Stimulated activated CD4-positive, alpha-beta T cell treated with anti-CD3 and anti-CD28 coated beads, Interleukin-2, amount 100 ng/mL, for 4 hours (primary cell): Measurements from ENCODE around the gene NPDC1.

Source experiments
- DNase-seq: peaks from one replicate; pipeline ENCODE4 v3.0.0-alpha.2; 2020; ENCODE audit warnings: low read depth

Gene NPDC1, protein sequence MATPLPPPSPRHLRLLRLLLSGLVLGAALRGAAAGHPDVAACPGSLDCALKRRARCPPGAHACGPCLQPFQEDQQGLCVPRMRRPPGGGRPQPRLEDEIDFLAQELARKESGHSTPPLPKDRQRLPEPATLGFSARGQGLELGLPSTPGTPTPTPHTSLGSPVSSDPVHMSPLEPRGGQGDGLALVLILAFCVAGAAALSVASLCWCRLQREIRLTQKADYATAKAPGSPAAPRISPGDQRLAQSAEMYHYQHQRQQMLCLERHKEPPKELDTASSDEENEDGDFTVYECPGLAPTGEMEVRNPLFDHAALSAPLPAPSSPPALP

DNA sequence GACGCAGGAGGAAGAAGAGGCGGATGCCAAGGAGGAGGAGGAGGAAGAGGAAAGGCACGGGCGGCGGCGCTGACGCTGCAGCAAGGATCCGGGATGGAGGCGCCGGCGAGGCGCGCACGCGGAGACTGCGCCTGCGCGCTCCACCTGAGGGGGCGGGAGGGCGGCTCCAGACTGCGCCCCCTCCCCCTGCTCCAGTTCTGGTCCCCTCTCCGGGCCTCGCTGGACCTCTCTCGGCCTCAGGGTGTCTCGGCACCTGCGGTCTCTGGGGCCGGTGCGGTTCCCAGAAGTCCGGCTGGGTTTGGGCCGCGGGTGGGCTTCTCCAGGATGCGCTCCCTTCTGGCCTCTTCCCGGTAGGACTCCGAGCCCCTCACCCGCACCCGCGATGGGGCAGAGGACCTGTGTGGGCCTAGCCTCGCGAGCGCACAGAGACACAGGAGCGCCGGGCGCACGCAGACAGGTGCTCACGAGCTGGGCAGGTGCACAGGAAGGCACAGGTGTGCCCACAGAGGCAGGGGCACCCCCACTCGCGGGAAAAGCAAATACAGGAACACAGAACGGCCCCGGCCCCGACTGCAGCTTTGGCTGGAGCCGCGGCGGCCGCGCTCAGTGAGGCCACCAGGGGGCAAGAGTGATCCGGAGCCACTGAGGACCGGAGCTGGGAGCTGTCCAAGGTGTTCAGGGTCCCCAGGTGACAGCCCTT is at the start of gene NPDC1:
TSS of gene NPDC1 (minus strand) at position 90 of the 700 bp plus-strand sequence. CDS start 188 bp downstream, outside the sequence.
- DNase-seq: peak; percentile 58

DNA sequence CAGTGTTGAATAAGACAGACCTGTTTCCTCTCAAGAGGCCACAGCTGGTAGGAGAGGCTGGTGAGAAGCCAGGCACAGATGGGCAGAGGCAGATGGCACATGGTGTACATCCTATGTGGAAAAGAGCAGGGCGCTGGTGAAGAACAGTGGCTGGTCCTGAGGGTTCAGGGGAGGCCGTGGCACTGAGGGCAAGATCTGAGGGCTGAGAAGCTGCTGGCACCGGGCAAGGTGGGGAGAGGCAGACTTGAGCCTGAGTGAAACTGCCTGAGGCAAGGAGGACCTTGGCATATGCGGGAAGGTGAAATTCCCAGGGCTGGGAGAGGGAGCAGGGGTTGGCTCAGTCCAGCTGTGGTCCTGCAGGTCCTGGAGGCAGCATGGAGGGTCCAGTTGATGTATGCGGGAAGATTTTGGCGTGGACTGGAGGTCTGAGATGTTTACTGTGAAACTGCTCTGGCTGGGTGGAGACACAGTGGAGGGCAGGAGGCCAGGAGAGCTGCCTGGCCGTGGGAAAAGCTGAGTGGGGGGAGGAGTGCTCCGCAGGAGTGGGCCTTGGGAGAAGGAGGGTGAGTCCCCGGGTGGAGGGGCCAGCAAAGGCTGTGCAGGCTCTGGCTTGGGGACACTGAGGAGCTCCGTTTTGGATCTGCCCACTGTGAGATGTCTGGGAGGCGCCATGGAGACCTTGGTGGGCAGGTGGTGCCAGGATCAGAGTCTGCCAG is 43.4 kb upstream of the NPDC1 start:
- no peak for DNase-seq

DNA sequence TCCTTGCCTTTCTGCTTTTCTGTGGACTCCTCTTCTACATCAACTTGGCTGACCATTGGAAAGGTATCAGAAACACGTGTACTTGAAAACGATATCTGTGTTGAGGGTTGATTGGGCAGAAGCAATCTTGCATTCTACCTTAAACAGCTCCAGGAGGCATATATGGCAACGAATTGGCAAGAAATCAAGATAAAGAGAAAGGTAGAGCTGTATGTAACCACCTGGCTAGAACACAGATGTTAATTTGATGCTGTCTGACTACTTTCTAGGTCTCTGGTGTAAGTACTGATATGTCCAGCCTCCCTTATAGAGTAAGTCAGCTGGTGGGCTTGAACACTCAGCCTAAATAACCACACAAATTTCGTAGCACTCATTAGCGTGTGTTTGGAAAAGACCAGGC is 42.1 kb upstream of the NPDC1 start:
- no peak for DNase-seq

DNA sequence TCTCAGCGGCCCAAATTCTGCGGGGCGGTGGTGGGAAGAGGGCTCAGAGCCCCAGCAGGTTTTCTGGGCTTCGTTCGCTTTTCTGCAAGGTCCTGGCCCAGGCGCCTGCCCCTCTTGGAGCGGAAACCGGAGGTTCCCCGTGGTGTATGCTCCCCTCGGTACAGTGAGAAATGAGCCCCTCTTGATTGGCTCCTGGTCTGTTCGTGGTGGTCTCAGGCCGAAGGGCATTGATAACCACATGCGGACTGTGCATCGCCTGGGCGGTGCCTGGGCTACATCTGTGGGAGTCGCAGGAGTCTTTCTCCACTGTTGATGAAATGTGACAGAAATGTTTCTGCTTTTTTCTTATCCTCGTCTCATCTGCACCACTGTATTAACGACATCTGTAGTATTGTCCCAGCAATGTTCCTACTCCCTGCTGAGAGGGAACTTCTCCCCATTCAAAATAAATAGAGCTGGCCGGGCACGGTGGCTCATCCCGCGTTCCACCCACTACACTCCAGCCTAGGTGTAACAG is 41.5 kb upstream of the NPDC1 start:
- no peak for DNase-seq

DNA sequence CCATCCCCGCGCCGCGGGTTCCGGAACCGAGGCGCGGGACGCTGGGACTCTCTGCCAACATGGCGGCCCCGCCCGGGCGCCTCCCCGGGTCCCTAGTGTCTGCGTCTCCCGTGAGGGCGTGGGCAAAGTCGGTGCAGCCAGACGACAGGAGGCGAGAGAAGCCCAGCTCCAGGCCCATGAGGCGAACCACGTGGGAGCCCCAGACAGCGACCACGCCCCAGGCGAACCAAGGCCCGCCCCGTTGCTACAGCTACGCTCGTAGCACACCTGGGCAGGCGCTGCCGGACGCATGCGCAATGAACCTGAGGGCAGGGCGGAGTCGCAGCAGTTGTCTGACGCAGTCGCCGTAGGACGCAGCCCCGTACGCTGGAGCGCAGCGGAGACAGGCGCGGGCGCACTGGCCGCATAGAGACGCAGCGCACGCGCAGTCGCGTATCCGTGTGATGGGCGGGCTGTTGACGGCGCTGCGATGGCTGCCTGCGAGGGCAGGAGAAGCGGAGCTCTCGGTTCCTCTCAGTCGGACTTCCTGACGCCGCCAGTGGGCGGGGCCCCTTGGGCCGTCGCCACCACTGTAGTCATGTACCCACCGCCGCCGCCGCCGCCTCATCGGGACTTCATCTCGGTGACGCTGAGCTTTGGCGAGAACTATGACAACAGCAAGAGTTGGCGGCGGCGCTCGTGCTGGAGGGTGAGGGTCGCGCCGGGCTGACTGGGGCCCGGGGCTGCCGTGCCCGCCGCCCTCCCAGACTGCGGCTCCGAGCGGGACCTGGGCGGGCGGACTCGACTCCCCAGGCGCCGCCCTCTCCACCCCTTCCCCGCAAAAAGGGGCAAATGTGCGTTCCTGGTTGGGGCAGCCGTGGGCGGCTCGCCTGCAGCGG is 40.8 kb upstream of the NPDC1 start, which contains the start of gene MAN1B1:
TSS of gene MAN1B1 (plus strand) at position 455 of the 878 bp plus-strand sequence. CDS start at position 470, 15 bp downstream.
- DNase-seq: peak; percentile 100

DNA sequence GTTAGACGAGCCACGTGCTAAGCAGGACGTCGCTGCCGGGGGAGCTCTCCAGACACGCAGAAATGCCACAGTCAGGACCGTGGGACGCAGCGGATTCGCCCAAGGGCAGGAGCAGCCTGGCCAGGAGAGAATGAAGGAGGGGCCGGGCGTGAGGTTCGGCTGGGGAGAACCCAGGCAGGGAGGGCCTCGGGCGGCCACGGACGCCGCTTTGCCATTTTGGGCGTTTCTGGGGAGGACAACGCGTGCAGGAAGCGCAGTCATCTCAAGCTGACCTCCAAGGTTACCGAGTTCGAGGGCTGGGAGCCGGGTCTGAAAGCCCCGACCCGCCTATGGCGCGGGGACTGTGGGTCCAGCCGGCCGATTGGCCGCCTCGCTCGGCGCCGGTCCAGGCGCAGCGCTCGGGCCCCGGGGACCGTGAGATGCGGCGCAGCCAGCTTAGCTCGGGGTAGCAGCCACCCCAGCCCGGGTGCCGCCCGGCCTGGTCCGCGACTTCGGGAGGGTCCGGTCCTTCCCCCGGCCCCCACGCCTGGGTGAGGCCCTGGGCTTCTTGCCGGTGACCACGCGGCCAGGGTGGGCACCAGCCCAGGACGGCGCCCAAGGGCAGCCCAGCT is 40.0 kb upstream of the NPDC1 start:
- DNase-seq: no peak

DNA sequence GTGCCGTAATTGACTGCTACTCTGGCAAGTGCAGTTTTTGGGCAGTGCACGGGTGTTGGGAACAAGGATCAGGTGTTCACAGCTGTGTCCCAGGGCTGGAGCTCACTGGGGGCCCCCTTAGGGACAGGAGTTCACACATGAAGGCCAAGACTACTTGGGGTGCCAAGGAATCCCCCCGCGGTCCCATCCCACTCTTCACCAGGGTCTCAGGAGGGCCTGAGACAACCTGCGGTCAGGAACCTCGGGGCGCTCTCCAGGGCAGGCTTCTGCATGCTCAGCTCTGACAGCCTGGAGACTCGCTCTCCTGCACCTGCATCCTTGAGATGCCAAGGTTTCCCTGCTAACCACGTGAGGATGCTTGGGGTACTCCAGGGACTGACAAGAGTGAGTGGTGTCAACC is 38.5 kb upstream of the NPDC1 start:
- DNase-seq: no peak

DNA sequence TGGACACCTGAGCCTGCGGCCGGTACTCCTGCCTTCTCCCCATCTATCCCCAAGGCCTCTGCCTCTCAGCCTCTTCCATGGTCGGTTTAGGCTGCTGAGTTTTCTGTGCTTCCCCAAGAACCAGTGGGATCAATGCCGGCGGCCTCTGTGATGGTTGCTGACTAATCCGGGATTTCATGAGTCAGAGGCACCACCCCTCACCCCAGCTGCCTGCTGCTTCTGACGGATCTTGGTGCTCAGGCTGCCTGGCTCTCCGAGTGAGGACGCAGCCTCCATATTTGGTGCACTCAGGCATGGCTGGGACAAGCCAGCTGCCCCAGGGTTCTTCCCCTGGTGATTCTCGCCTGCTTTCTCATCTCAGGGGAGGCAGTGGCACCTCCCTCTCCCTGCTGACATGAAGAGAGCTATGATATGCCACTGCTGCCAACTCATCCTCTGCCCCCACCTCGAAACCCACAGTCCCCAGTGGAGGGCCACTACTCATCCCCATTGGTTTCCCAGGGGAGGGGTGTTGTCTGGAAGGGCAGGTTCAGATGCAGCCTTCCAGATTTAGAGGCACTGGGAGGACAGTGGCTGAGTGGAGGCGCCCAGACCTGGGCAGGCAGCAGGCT is 37.5 kb upstream of the NPDC1 start:
- DNase-seq: no peak

DNA sequence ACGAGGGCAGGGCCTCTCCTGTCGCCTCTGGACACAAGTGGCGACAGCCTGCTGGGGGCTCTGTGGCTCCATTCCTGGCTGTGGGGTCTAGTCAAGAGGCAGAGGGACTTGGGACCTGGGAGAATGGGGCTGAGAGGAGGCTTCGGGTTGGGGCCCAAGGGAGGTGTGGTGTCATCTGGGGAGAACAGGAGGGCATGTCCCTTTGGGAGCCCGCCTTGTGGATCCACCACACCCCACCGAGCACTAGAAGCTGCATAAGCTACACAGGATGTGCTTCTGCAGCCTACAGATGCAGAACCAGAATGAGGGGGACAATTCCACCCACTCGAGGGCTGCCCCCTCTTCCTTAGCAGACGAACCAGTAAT is 36.9 kb upstream of the NPDC1 start:
- DNase-seq: no peak

DNA sequence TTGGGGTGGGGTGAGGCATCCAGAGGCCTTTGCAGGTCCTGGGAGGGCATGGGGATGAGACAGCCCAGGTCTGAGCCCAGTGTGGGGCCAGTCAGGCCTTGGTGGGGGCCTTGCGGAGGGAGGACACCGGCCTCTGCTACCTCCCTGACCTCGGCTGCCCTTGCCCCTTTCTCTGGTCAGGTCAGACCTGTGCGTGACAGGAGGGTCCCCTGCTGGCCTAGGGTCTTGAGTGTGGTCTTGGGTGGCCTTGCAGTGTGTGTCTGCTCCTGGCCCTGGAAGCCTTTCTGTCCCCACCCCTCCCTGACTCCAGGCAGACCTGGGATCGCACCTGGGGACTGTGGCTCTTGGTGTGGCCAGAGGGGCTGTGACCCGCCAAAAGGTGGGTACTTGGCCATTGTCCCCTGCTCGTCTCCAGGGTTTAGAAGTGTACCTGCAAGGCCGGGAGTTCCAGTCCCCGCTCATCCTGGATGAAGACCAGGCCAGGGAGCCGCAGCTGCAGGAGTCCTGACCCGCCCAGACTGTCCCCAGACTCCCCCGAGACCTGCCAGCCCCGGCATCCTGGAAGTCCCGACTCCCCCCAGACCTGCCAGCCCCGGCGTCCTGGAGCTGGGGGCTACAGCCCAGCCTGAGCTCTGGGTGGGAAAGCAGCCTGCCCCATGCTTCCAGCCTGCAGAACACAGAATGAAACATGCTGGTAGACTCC is 36.4 kb upstream of the NPDC1 start:
- no peak for DNase-seq

DNA sequence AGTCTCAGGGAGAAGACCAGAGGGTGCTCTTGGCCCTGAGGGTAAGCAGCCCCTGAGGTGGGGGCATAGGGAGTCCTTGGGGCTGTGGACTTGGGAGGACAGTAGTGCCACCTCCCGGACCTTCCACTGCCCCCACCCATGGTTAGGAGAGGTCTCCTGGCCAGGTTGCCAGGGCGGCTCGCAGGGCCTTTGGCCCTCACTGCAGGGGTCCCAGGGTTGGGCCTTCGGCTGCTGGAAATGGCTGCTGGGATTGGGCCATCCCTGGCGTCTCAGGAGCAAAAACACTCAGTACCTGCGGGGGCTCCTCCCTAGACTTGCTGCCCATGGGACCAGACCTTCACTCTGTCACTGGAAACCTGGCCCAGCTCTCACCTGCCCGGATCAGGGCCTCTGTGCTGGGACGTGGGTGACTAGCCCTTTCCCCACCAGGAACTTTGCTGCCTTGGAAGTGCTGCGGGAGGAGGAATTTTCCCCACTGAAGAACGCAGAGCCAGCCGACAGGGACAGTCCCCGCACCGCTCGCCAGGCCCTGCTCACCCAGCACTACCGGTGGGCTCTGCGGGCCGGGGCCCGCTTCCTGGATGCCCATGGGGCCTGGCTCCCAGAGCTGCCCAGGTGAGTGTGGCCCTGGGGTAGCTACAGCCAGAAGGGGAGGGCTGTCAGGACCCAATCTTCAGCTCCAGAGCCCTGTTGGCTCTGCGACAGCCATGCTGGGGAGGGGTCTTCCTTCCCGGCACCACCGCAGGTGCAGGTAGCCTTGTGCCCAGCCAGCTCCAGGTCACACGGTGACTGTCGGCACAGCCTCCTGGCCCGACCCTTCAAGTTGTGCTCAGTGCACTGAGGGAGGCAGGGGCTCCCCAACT is 34.5 kb upstream of the NPDC1 start:
- DNase-seq: no peak

DNA sequence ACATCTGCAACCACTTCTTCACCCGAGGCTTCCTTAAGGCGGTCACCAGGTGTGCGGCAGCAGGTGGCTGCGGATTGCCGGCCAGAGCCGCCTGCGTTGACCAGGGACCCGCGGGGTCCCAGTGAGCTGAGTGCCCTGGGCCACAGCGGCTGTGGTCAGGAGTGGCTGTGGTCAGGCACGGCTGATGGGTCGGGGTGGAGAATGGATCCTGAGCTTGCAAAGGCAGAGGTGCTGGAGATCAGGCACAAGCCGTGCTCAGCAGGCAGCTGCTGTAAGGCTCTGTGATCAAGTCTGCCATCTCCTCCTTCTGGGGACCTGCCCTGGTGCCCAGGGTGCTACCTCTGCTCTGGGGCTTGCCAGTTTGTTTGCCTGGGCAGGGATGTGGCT is 33.4 kb upstream of the NPDC1 start:
- no peak for DNase-seq

DNA sequence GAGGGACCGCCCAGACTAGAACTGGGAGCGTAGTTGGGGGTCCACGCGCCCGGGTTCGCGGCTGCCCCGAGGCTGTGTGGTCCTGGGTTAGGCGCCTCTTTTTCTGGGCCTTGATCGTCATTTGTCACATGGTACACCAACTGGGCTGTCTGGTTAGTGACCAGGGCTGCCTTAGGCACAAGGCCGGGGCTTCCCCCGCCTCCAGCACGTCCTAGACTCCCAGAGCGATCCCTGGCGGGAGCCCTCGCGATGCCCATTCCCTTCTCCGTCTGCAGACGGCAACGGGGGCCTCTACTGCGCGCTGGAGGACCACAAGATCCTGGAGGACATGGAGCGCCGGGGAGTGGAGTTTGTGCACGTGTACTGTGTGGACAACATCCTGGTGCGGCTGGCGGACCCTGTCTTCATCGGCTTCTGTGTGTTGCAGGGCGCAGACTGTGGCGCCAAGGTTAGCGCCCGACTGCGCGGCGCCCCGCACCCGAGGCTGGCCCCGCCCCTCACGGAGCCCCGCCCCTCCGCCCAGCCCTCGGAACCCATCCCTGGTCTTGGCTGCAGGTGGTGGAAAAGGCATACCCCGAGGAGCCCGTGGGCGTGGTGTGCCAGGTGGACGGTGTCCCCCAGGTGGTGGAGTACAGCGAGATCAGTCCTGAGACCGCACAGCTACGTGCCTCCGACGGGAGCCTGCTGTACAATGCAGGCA is 32.9 kb upstream of the NPDC1 start:
- DNase-seq: no peak

DNA sequence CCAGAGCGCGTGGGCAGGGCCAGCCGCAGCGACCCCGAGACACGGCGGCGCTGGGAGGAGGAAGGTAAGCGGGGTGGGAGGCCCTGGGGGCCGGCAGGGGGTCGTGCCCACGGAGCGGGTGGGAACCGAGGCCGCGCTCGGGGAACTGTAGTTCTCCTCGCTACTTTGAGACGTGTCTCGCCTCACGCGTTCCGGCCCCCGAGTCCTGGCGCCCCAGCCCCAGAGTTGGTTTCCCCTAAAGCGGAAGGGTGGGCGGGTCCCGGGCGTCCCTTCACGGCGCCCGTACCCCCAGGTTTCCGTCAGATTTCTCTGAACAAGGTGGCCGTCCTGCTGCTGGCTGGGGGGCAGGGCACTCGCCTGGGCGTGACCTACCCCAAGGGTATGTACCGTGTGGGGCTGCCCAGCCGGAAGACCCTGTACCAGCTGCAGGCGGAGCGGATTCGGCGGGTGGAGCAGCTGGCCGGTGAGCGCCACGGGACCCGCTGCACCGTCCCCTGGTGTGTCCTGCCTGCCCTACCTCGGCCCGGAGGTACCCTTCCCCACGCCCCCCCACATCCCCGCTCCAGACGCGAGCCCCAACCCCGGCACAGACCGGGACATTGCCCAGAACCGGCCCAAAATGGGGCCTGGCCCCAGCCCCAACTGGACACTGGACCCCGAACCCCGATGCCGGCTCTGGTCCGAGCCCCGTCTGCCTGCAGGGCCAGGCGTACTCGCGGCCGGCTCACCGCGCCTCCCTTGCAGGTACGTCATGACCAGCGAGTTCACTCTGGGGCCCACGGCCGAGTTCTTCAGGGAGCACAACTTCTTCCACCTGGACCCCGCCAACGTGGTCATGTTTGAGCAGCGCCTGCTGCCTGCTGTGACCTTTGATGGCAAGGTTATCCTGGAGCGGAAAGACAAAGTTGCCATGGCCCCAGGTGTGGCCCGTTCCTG is 32.0 kb upstream of the NPDC1 start:
- no peak for DNase-seq

DNA sequence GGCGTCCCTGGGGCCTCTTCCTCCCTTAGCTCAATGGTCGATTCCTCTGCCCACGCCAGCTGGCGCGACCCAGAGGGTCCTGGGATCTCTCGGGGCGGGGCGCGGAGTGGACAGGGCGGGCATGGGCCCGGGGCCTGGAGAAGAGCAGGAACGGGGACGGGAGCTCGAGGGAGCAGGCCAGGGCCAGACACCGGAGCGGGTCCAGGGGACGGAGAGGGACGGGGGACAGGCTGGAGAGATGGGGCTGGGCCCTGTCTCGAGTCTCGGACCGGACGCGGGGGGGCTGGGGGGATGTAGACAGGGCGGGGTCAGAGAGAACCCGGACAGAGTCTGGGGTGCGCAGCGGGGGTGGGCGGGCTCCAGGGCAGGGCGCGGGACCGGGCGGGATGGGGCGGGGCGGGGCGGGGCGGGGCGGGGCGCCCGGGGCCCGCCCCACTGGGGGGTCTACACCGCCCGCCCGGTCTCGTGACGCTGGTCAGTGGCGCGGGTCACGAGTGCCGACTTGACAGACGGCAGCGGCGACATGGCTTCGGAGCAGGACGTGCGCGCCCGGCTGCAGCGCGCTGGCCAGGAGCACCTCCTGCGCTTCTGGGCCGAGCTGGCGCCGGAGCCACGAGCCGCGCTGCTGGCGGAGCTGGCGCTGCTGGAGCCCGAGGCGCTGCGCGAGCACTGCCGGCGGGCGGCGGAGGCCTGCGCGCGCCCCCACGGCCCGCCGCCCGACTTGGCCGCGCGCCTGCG is 31.2 kb upstream of the NPDC1 start, which contains the start of gene UAP1L1:
TSS of gene UAP1L1 (plus strand) at position 508 of the 738 bp plus-strand sequence. CDS start at position 524, 16 bp downstream.
- DNase-seq: no peak

DNA sequence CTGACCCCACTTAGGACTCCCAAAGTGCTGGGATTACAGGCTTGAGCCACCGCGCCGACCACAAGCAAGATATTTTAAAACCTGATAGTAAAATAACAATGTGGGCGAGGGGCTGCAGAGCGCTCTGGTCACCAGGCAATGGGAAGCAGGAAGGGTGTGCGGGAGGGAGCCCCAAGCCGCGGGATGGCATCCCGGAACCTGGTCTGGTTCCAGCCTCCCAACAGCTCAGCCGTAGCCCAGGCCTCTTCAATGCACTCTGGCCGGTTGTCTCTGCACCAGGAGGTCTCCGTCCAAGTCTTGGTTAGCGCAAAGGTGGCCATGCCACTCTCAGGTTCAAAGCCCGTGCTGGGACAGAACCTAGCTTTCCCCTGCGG is 30.6 kb upstream of the NPDC1 start:
- DNase-seq: no peak
